OCI-LY1 (cell line): ENCODE measurements around the gene GPRC5C.

Source experiments
- H2AFZ ChIP-seq: fragments of 200-600 bp; sonication (generic), shearing (Covaris generic); 2 replicates; pipeline ENCODE4 v1.6.0; 2014; ENCODE audit warnings: antibody characterized with exemption, mild to moderate bottlenecking, low read length
- H3F3A ChIP-seq: fragments of 200-600 bp; sonication (generic), shearing (Covaris generic); 2 replicates; pipeline ENCODE4 v1.6.0; 2014; ENCODE audit warnings: mild to moderate bottlenecking, antibody characterized with exemption, low read length, moderate library complexity; ENCODE audit not compliant: insufficient read depth
- H3K27ac ChIP-seq: fragments of 200-600 bp; sonication (generic); 2 replicates; pipeline ENCODE4 v1.5.1; 2014; ENCODE audit warnings: low read length, mixed run types, mild to moderate bottlenecking, low read depth; ENCODE audit not compliant: poor library complexity, severe bottlenecking
- H3K27me3 ChIP-seq: fragments of 200-600 bp; sonication (generic); 2 replicates; pipeline ENCODE4 v1.6.0; 2014; ENCODE audit warnings: antibody characterized with exemption, mild to moderate bottlenecking, low read length, moderate library complexity; ENCODE audit not compliant: insufficient read depth
- H3K36me3 ChIP-seq: fragments of 200-600 bp; sonication (generic); 2 replicates; pipeline ENCODE4 v1.6.1; 2014; ENCODE audit warnings: mild to moderate bottlenecking, antibody characterized with exemption, low read length, moderate library complexity, mixed read lengths; ENCODE audit not compliant: insufficient read depth
- H3K4me1 ChIP-seq: fragments of 200-600 bp; sonication (generic); 2 replicates; pipeline ENCODE4 v1.5.1; 2014; ENCODE audit warnings: mild to moderate bottlenecking, low read length, moderate library complexity; ENCODE audit not compliant: insufficient read depth, severe bottlenecking
- H3K4me2 ChIP-seq: fragments of 200-600 bp; sonication (generic), shearing (Covaris generic); 2 replicates; pipeline ENCODE4 v1.6.1; 2014; ENCODE audit warnings: low read length
- H3K4me3 ChIP-seq: fragments of 200-600 bp; sonication (generic); 2 replicates; pipeline ENCODE4 v1.5.1; 2014; ENCODE audit warnings: low read length, low read depth, mild to moderate bottlenecking, mixed read lengths; ENCODE audit not compliant: poor library complexity, severe bottlenecking
- H3K79me2 ChIP-seq: fragments of 200-600 bp; shearing (Covaris generic); 2 replicates; pipeline ENCODE4 v1.6.1; 2016; ENCODE audit warnings: mixed run types, low read length, mixed read lengths; ENCODE audit not compliant: insufficient read depth
- H3K9ac ChIP-seq: fragments of 200-600 bp; sonication (generic), shearing (Covaris generic); 2 replicates; pipeline ENCODE4 v1.6.1; 2014; ENCODE audit warnings: mild to moderate bottlenecking, low read length, mixed read lengths
- H3K9me2 ChIP-seq: fragments of 200-600 bp; sonication (generic), shearing (Covaris generic); 2 replicates; pipeline ENCODE4 v1.6.1; 2014; ENCODE audit warnings: low read depth, mild to moderate bottlenecking, low read length, mixed read lengths
- H3K9me3 ChIP-seq: fragments of 200-600 bp; shearing (Covaris generic); 2 replicates; pipeline ENCODE4 v1.6.1; 2014; ENCODE audit warnings: low read length, mixed read lengths
- H4K20me1 ChIP-seq: fragments of 200-600 bp; sonication (generic), shearing (Covaris generic); 2 replicates; pipeline ENCODE4 v1.6.0; 2016; ENCODE audit warnings: mild to moderate bottlenecking, low read length; ENCODE audit not compliant: insufficient read depth
- EZH2 ChIP-seq: fragments of 200-600 bp; sonication (generic), shearing (Covaris generic); IDR thresholded peaks from 2 replicates; pipeline ENCODE4 v1.8.0; 2017; ENCODE audit warnings: borderline replicate concordance, mixed run types, mild to moderate bottlenecking, antibody characterized with exemption, low read length, moderate library complexity, mixed read lengths
- TF ChIP-seq, protein P1 (sequence below): fragments of 200-600 bp; sonication (generic), shearing (Covaris generic); IDR thresholded peaks from 2 replicates; pipeline ENCODE4 v1.5.1; 2017; ENCODE audit warnings: mild to moderate bottlenecking, antibody characterized with exemption, low read length, moderate library complexity, mixed read lengths

Gene GPRC5C

DNA sequence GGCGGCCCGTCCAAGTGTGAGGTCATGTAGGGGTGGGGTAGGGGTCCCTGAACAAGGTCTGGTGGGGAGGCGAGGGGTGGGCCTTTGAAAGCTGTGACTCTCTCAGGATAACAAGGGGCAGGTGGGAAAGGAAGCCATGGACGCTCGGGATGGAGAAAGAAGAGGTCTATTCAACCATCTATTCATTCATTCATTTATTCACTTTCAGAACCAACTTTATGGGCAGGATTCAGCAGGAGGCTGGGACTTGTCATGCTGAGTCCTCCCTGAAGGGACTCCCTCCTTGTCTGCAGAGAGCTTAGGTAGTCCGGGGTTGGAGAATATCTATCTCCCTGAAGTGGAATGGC lies 25.9 kb downstream of the GPRC5C start:
- Histone ChIP-seq H3K36me3 (no peaks in the 10 kb centered on the region), H3K9me2 (no peaks in the 10 kb centered on the region), H3K4me2 (no peak overlapping the region), H3K27me3 (no peaks in the 10 kb centered on the region), H3K4me3 (no peak overlapping the region), H3F3A (no peaks in the 10 kb centered on the region), H3K9ac (no peak overlapping the region), H4K20me1 (no peaks in the 10 kb centered on the region), H3K9me3 (no peaks in the 10 kb centered on the region), H3K27ac (no peak overlapping the region), H3K4me1 (no peaks in the 10 kb centered on the region), H3K79me2 (no peaks in the 10 kb centered on the region), H2AFZ (no peak overlapping the region)
- TF ChIP-seq, protein P1, sequence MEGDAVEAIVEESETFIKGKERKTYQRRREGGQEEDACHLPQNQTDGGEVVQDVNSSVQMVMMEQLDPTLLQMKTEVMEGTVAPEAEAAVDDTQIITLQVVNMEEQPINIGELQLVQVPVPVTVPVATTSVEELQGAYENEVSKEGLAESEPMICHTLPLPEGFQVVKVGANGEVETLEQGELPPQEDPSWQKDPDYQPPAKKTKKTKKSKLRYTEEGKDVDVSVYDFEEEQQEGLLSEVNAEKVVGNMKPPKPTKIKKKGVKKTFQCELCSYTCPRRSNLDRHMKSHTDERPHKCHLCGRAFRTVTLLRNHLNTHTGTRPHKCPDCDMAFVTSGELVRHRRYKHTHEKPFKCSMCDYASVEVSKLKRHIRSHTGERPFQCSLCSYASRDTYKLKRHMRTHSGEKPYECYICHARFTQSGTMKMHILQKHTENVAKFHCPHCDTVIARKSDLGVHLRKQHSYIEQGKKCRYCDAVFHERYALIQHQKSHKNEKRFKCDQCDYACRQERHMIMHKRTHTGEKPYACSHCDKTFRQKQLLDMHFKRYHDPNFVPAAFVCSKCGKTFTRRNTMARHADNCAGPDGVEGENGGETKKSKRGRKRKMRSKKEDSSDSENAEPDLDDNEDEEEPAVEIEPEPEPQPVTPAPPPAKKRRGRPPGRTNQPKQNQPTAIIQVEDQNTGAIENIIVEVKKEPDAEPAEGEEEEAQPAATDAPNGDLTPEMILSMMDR: no peak; the same call in 1 of the 2 replicates
- no peak for TF ChIP-seq EZH2

DNA sequence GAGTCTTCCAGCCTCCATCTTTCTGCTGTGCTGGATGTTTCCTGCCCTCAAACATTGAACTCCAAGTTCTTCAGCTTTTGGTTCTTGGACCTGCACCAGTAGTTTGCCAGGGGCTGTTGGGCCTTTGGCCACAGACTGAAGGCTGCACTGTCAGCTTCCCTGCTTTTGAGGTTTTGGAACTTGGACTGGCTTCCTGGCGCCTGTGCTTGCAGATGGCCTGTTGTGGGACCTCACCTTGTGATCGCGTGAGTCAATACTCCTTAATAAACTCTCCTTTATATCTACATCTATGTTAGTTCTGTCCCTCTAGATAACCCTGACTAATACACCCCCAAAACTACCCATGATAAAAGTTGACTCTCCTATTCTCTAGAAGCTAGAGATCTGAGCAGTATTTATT lies 26.9 kb downstream of the GPRC5C start:
- Histone ChIP-seq H3K36me3 (no peaks in the 10 kb centered on the region), H3K9me3 (no peaks in the 10 kb centered on the region), H3K4me2 (no peak overlapping the region), H3K9me2 (no peaks in the 10 kb centered on the region), H3K4me1 (no peaks in the 10 kb centered on the region), H3K27ac (no peak overlapping the region), H3K4me3 (no peak overlapping the region), H3K79me2 (no peaks in the 10 kb centered on the region), H4K20me1 (no peaks in the 10 kb centered on the region), H2AFZ (no peak overlapping the region), H3F3A (no peaks in the 10 kb centered on the region), H3K9ac (no peak overlapping the region), H3K27me3 (no peaks in the 10 kb centered on the region)
- TF ChIP-seq, protein P1: no peak
- no peak for TF ChIP-seq EZH2

DNA sequence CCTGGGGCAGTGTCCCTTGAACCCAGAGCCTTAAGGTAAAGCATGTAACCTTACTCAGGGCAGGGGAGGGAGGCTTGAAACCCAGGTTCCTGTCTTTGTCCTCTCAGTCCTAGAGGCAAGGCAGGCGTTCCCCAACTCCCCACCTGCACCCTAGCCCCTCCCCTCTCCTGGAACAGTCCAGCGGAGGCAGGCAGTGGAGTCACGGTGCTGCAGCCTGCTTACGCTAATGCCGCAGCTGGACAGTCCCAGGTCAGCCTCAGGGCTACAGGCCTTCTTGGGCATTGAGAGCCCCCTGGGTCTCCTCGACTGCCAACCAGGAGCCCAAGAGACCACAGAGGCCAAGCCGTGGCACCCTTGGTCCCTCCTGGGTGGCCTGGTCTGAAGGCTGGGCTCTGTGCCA lies 27.7 kb downstream of the GPRC5C start:
- H3K27ac ChIP-seq: no peak overlapping the region
- H3F3A ChIP-seq: no peaks in the 10 kb centered on the region
- no peaks in the 10 kb centered on the region for H4K20me1 ChIP-seq
- H3K4me3 ChIP-seq: no peak overlapping the region
- TF ChIP-seq EZH2: no peak
- TF ChIP-seq, protein P1: no peak
- no peaks in the 10 kb centered on the region for H3K9me2 ChIP-seq
- no peaks in the 10 kb centered on the region for H3K36me3 ChIP-seq
- no peaks in the 10 kb centered on the region for H3K4me1 ChIP-seq
- H3K9ac ChIP-seq: no peak overlapping the region
- no peaks in the 10 kb centered on the region for H3K27me3 ChIP-seq
- H3K79me2 ChIP-seq: no peaks in the 10 kb centered on the region
- no peaks in the 10 kb centered on the region for H3K9me3 ChIP-seq
- no peak overlapping the region for H2AFZ ChIP-seq
- H3K4me2 ChIP-seq: no peak overlapping the region
